Liver (tissue), 9 donors: ENCODE results near the gene RPH3AL. TPM values are rescaled to one million over a fixed set of nuclear protein-coding genes. Genes with fewer than 3 reads are reported as not detected.

Source experiments
- DNase-seq: peaks from one replicate; pipeline ENCODE4 v3.0.0-alpha.2; 2017; ENCODE audit warnings: low spot score
- H3K27ac ChIP-seq, 2 donors: one replicate each; pipeline ENCODE4 v1.7.0; 2013; ENCODE audit warnings: inconsistent platforms in 2 of 2, low read length in 2 of 2, control low read depth in 1 of 2, low read depth in 1 of 2, mild to moderate bottlenecking in 1 of 2
- H3K27me3 ChIP-seq, 4 donors: one replicate each; pipeline versions ENCODE4 v1.6.1 to v1.7.0; 2013; ENCODE audit warnings: low read length in 3 of 4, inconsistent platforms in 1 of 4, mild to moderate bottlenecking in 1 of 4, moderate library complexity in 1 of 4; ENCODE audit not compliant: control insufficient read depth in 4 of 4, insufficient read depth in 4 of 4
- H3K36me3 ChIP-seq, 4 donors: one replicate each; pipeline versions ENCODE4 v1.6.1 to v1.7.0; 2013; ENCODE audit warnings: low read length in 3 of 4, mild to moderate bottlenecking in 3 of 4, low read depth in 1 of 4, moderate library complexity in 1 of 4; ENCODE audit not compliant: control insufficient read depth in 4 of 4, insufficient read depth in 3 of 4
- H3K4me1 ChIP-seq, 4 donors: one replicate each; pipeline versions ENCODE4 v1.6.1 to v1.7.0; 2013; ENCODE audit warnings: low read length in 3 of 4, mild to moderate bottlenecking in 3 of 4, moderate library complexity in 1 of 4; ENCODE audit not compliant: control insufficient read depth in 4 of 4, insufficient read depth in 4 of 4
- H3K4me3 ChIP-seq, 3 donors: one replicate each; pipeline versions ENCODE4 v1.6.1 to v1.7.0; 2013; ENCODE audit warnings: low read length in 3 of 3, control low read depth in 1 of 3, low read depth in 1 of 3, mild to moderate bottlenecking in 1 of 3
- H3K9ac ChIP-seq, 2 donors: one replicate each; pipeline ENCODE4 v1.7.0; 2013; ENCODE audit warnings: low read length in 2 of 2, mild to moderate bottlenecking in 2 of 2, moderate library complexity in 2 of 2, control low read depth in 1 of 2, low read depth in 1 of 2
- H3K9me3 ChIP-seq, 4 donors: one replicate each; pipeline versions ENCODE4 v1.6.1 to v1.7.0; 2013; ENCODE audit warnings: low read length in 3 of 4; ENCODE audit not compliant: control insufficient read depth in 4 of 4
- ATF3 ChIP-seq: IDR thresholded peaks from 2 replicates; pipeline ENCODE4 v1.6.1; 2016; ENCODE audit warnings: antibody characterized with exemption
- EGR1 ChIP-seq, 2 donors: IDR thresholded peaks; 2 replicates each; pipeline ENCODE4 v1.6.1; 2016 to 2018; ENCODE audit warnings: antibody characterized with exemption in 2 of 2, low read depth in 2 of 2
- FOXA1 ChIP-seq: IDR thresholded peaks from 2 replicates; pipeline ENCODE4 v1.6.1; 2016; ENCODE audit warnings: antibody characterized with exemption
- FOXA2 ChIP-seq: IDR thresholded peaks from 2 replicates; pipeline ENCODE4 v1.6.1; 2016; ENCODE audit warnings: antibody characterized with exemption
- GABPA ChIP-seq, 2 donors: IDR thresholded peaks in 1 of 2; conservative IDR thresholded peaks in 1 of 2; 2 replicates each; pipeline ENCODE4 v1.6.1; 2016; ENCODE audit warnings: antibody characterized with exemption in 2 of 2, mild to moderate bottlenecking in 1 of 2, moderate library complexity in 1 of 2
- HNF4A ChIP-seq, 2 donors: conservative IDR thresholded peaks; 2 replicates each; pipeline ENCODE4 v1.6.1; 2016; ENCODE audit warnings: antibody characterized with exemption in 2 of 2, mild to moderate bottlenecking in 2 of 2
- HNF4G ChIP-seq: IDR thresholded peaks from 2 replicates; pipeline ENCODE4 v1.6.1; 2016; ENCODE audit warnings: antibody characterized with exemption
- JUND ChIP-seq, 2 donors: IDR thresholded peaks; 2 replicates each; pipeline ENCODE4 v1.6.1; 2016; ENCODE audit warnings: antibody characterized with exemption in 2 of 2
- MAX ChIP-seq: IDR thresholded peaks from 2 replicates; pipeline ENCODE4 v1.6.1; 2016; ENCODE audit warnings: antibody characterized with exemption
- NR2F2 ChIP-seq: IDR thresholded peaks from 2 replicates; pipeline ENCODE4 v1.6.1; 2016; ENCODE audit warnings: antibody characterized with exemption
- RAD21 ChIP-seq, 2 donors: IDR thresholded peaks; 2 replicates each; pipeline ENCODE4 v1.6.1; 2016; ENCODE audit warnings: antibody characterized with exemption in 2 of 2, mild to moderate bottlenecking in 2 of 2
- REST ChIP-seq: IDR thresholded peaks from 2 replicates; pipeline ENCODE4 v1.6.1; 2016; ENCODE audit warnings: antibody characterized with exemption, mild to moderate bottlenecking
- RXRA ChIP-seq, 2 donors: IDR thresholded peaks; 2 replicates each; pipeline ENCODE4 v1.6.1; 2017 to 2018; ENCODE audit warnings: antibody characterized with exemption in 2 of 2, mild to moderate bottlenecking in 1 of 2
- SP1 ChIP-seq: IDR thresholded peaks from 2 replicates; pipeline ENCODE4 v1.6.1; 2018; ENCODE audit warnings: antibody characterized with exemption, mild to moderate bottlenecking
- TAF1 ChIP-seq: conservative IDR thresholded peaks from 2 replicates; pipeline ENCODE4 v1.6.1; 2016; ENCODE audit warnings: antibody characterized with exemption, mild to moderate bottlenecking
- YY1 ChIP-seq: IDR thresholded peaks from 2 replicates; pipeline ENCODE4 v1.6.1; 2016; ENCODE audit warnings: antibody characterized with exemption, mild to moderate bottlenecking
- ZBTB33 ChIP-seq: IDR thresholded peaks from 2 replicates; pipeline ENCODE4 v1.6.1; 2016; ENCODE audit warnings: antibody characterized with exemption
- WGBS: extraction: QIAGEN DNeasy Blood & Tissue Kit; methylation state at CpG from one replicate; pipeline ENCODE4 v1.1.7; 2013; 5-methylcytosine and 5-hydroxymethylcytosine counted together
- polyA plus RNA-seq, 2 donors: library from polyadenylated mRNA; stranded (reverse) in 1 of 2; unstranded in 1 of 2; fragments of 200-250 nt in 1 of 2; fragments of >200 nt in 1 of 2; fragmentation: Nextera tagmentation in 1 of 2; extraction: Ambion mirVana in 1 of 2; gene quantifications; one replicate each; pipeline versions ENCODE4 v1.2.1 to v1.2.3, GENCODE V29; 2013 to 2015
- total RNA-seq, 2 donors: library from RNA; depleted of rRNA; stranded (reverse); fragments of >200 nt; gene quantifications; one replicate each; pipeline ENCODE4 v1.2.3, GENCODE V29; 2014
- TF ChIP-seq, protein P1 (sequence below): fragments of 150-350 bp; IDR thresholded peaks from 2 replicates; pipeline ENCODE4 v1.5.1; 2017; ENCODE audit warnings: improper control_type of control experiment, low read depth, low read length; ENCODE audit not compliant: missing input control
- donor health status: healthy.
- donor health status: healthy.
- donor health status: healthy.
- donor health status: healthy.
- donor health status: healthy.

RPH3AL gene
- total and polyA plus RNA-seq, 4 donors, result 8.5 to 52.5 (median 13.9) TPM

DNA sequence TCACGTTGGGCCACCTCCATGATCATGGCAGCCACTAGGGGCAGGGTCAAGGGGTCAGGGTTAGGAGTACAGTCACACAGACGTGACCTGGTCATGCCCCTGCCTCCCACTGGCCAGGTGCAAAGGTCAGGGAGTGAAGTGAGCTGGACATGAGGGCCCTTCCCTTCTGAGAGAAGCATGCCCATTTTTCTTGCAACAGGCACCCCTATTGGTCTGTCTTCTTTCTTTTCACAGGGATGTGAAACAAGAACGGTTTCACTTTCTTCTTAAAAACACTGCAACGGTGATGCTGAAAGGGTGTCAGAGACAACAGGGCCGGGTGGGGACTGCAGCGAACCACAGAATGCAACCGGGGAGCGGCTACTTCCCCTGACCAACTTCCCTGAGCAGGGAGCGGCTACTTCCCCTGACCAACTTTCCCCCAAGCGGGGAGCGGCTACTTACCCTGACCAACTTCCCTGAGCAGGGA lies 119.1 kb downstream of the RPH3AL start:
- TF ChIP-seq YY1, result peak; percentile 79
- TF ChIP-seq, protein P1, sequence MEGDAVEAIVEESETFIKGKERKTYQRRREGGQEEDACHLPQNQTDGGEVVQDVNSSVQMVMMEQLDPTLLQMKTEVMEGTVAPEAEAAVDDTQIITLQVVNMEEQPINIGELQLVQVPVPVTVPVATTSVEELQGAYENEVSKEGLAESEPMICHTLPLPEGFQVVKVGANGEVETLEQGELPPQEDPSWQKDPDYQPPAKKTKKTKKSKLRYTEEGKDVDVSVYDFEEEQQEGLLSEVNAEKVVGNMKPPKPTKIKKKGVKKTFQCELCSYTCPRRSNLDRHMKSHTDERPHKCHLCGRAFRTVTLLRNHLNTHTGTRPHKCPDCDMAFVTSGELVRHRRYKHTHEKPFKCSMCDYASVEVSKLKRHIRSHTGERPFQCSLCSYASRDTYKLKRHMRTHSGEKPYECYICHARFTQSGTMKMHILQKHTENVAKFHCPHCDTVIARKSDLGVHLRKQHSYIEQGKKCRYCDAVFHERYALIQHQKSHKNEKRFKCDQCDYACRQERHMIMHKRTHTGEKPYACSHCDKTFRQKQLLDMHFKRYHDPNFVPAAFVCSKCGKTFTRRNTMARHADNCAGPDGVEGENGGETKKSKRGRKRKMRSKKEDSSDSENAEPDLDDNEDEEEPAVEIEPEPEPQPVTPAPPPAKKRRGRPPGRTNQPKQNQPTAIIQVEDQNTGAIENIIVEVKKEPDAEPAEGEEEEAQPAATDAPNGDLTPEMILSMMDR, result no peak
- TF ChIP-seq SP1, result peak; percentile 93
- TF ChIP-seq FOXA2, result no peak
- TF ChIP-seq RAD21 (IDR thresholded peaks at IDR 0.05), result peak; percentile 47 to 59
- TF ChIP-seq GABPA (IDR thresholded peaks at IDR 0.05 in 1 of 2, conservative IDR thresholded peaks at IDR 0.05 in 1 of 2), result peak in 1 of 2 donors; percentile 47
- peak; percentile 97 for TF ChIP-seq HNF4G
- peak; percentile 100 for TF ChIP-seq NR2F2
- TF ChIP-seq TAF1, result no peak
- peak; percentile 100 for TF ChIP-seq RXRA (IDR thresholded peaks at IDR 0.05)
- TF ChIP-seq ZBTB33, result no peak
- TF ChIP-seq HNF4A (conservative IDR thresholded peaks at IDR 0.05), result peak; percentile 98 to 99
- peak; percentile 89 for TF ChIP-seq MAX
- peak; percentile 69 for TF ChIP-seq ATF3
- TF ChIP-seq REST, result peak; percentile 51
- peak in 1 of 2 donors; percentile 53 for TF ChIP-seq EGR1 (IDR thresholded peaks at IDR 0.05; ENCODE audit: low read depth in 2 of 2)
- TF ChIP-seq FOXA1, result no peak
- TF ChIP-seq JUND (IDR thresholded peaks at IDR 0.05), result peak; percentile 71 to 75
- Histone ChIP-seq H3K27ac (peak overlapping the region; percentile 11 to 36), H3K9me3 (no peaks in the 10 kb centered on the region), H3K4me1 (peaks cover 11 to 31% (median 21%) of the 10 kb centered on the region in 4 donors), H3K4me3 (no peak overlapping the region), H3K9ac (no peak overlapping the region), H3K27me3 (no peaks in the 10 kb centered on the region), H3K36me3 (peaks cover 0 to 4% (median 0%) of the 10 kb centered on the region in 4 donors)
- DNase-seq, result peak; percentile 65
- 52% methylated on average over 11 of the region's 11 CpGs for WGBS
